OCI-LY3 (cell line): ENCODE data around the gene CDR2.

Experiments
- CTCF ChIP-seq: fragments of 200-600, 300-600 bp; sonication (generic); IDR thresholded peaks from 2 replicates; pipeline ENCODE4 v1.5.1; 2014; ENCODE audit warnings: antibody characterized with exemption, low read length, low read depth
- EZH2phosphoT487 ChIP-seq: fragments of 200-600 bp; shearing (Covaris generic); IDR thresholded peaks from 2 replicates; pipeline ENCODE4 v1.6.1; 2018; ENCODE audit warnings: antibody characterized with exemption, mixed run types, low read depth

- TF ChIP-seq CTCF = no peak
- no peak for TF ChIP-seq EZH2phosphoT487
These were observed 50.2 kb downstream of the CDR2 start for GRCh38 chr16:22323959-22324786.
